H9 (cell line): ENCODE measurements around the gene FNDC3B. TPM values are rescaled to one million over a fixed set of nuclear protein-coding genes. Genes with fewer than 3 reads are reported as not detected.

Experiments used
- DNase-seq: peaks from one replicate; pipeline ENCODE4 v3.0.0-alpha.2; 2017
- H2AFZ ChIP-seq: one replicate; pipeline ENCODE4 v1.6.1; 2013; ENCODE audit warnings: mild to moderate bottlenecking, low read length, control low read depth, moderate library complexity
- H2AK5ac ChIP-seq: 2 replicates; pipeline ENCODE4 v1.6.1; 2013; ENCODE audit warnings: low read length, control low read depth, mixed read lengths; ENCODE audit not compliant: insufficient read length
- H2BK120ac ChIP-seq: one replicate; pipeline ENCODE4 v1.6.1; 2013; ENCODE audit warnings: low read depth, mild to moderate bottlenecking, low read length, control low read depth, inconsistent platforms; ENCODE audit not compliant: poor library complexity, severe bottlenecking
- H2BK12ac ChIP-seq: 2 replicates; pipeline ENCODE4 v1.6.1; 2013; ENCODE audit warnings: low read length, control low read depth, mixed read lengths, low read depth; ENCODE audit not compliant: insufficient read length
- H2BK15ac ChIP-seq: 2 replicates; pipeline ENCODE4 v1.6.1; 2013; ENCODE audit warnings: low read depth, low read length, control low read depth
- H2BK20ac ChIP-seq: one replicate; pipeline ENCODE4 v1.6.1; 2013; ENCODE audit warnings: low read depth, mild to moderate bottlenecking, low read length, control low read depth, inconsistent platforms; ENCODE audit not compliant: poor library complexity, severe bottlenecking
- H2BK5ac ChIP-seq: 2 replicates; pipeline ENCODE4 v1.6.1; 2013; ENCODE audit warnings: low read length, control low read depth, mixed read lengths; ENCODE audit not compliant: insufficient read length
- H3K14ac ChIP-seq: 2 replicates; pipeline ENCODE4 v1.6.1; 2013; ENCODE audit warnings: low read length, control low read depth; ENCODE audit not compliant: insufficient read depth
- H3K18ac ChIP-seq: 2 replicates; pipeline ENCODE4 v1.6.1; 2013; ENCODE audit warnings: low read depth, mild to moderate bottlenecking, mixed read lengths, low read length, control low read depth; ENCODE audit not compliant: insufficient read length
- H3K23ac ChIP-seq: 2 replicates; pipeline ENCODE4 v1.6.1; 2013; ENCODE audit warnings: low read length, control low read depth, mixed read lengths, low read depth; ENCODE audit not compliant: insufficient read length
- H3K23me2 ChIP-seq: 2 replicates; pipeline ENCODE4 v1.6.1; 2013; ENCODE audit warnings: low read depth, mild to moderate bottlenecking, mixed read lengths, low read length, control low read depth; ENCODE audit not compliant: insufficient read length, poor library complexity, severe bottlenecking
- H3K27ac ChIP-seq: 2 replicates; pipeline ENCODE4 v1.5.1; 2013; ENCODE audit warnings: low read length, control low read depth, mixed read lengths, low read depth; ENCODE audit not compliant: insufficient read length
- H3K27me3 ChIP-seq: 2 replicates; pipeline ENCODE4 v1.6.1; 2013; ENCODE audit warnings: low read length, control low read depth, inconsistent platforms; ENCODE audit not compliant: insufficient read depth
- H3K4ac ChIP-seq: 2 replicates; pipeline ENCODE4 v1.6.1; 2013; ENCODE audit warnings: low read depth, mild to moderate bottlenecking, control low read depth, inconsistent platforms, low read length, moderate library complexity
- H3K4me1 ChIP-seq: 2 replicates; pipeline ENCODE4 v1.6.1; 2013; ENCODE audit warnings: low read length, control low read depth, inconsistent platforms; ENCODE audit not compliant: insufficient read depth
- H3K4me2 ChIP-seq: 2 replicates; pipeline ENCODE4 v1.6.1; 2013; ENCODE audit warnings: low read length, control low read depth, mixed read lengths; ENCODE audit not compliant: insufficient read length, insufficient read depth
- H3K56ac ChIP-seq: 2 replicates; pipeline ENCODE4 v1.6.1; 2013; ENCODE audit warnings: low read depth, mild to moderate bottlenecking, mixed read lengths, low read length, control low read depth; ENCODE audit not compliant: insufficient read length
- H3K79me1 ChIP-seq: 2 replicates; pipeline ENCODE4 v1.6.1; 2013; ENCODE audit warnings: low read depth, mild to moderate bottlenecking, moderate library complexity, low read length, control low read depth, inconsistent platforms; ENCODE audit not compliant: insufficient read depth, poor library complexity, severe bottlenecking
- H3K79me2 ChIP-seq: 2 replicates; pipeline ENCODE4 v1.6.1; 2013; ENCODE audit warnings: low read length, control low read depth, inconsistent platforms; ENCODE audit not compliant: insufficient read depth
- H3K9ac ChIP-seq: 2 replicates; pipeline ENCODE4 v1.6.1; 2013; ENCODE audit warnings: low read length, control low read depth, mixed read lengths; ENCODE audit not compliant: insufficient read length; ENCODE audit errors: extremely low read depth
- H3K9me3 ChIP-seq: one replicate; pipeline ENCODE4 v1.6.1; 2013; ENCODE audit warnings: low read depth, low read length, inconsistent platforms; ENCODE audit not compliant: control insufficient read depth
- H3T11ph ChIP-seq: one replicate; pipeline ENCODE4 v1.6.1; 2013; ENCODE audit warnings: mild to moderate bottlenecking, low read length, control low read depth, inconsistent platforms
- H4K20me1 ChIP-seq: one replicate; pipeline ENCODE4 v1.6.1; 2013; ENCODE audit not compliant: control insufficient read depth, insufficient read length, insufficient read depth
- H4K5ac ChIP-seq: 2 replicates; pipeline ENCODE4 v1.6.1; 2013; ENCODE audit warnings: low read depth, mild to moderate bottlenecking, mixed read lengths, low read length, control low read depth; ENCODE audit not compliant: insufficient read length
- H4K8ac ChIP-seq: replicated peaks from 2 replicates; pipeline ENCODE4 v1.6.1; 2013; ENCODE audit warnings: low read length, control low read depth, mixed read lengths, low read depth; ENCODE audit not compliant: insufficient read length
- H4K91ac ChIP-seq: 2 replicates; pipeline ENCODE4 v1.6.1; 2013; ENCODE audit warnings: low read depth, mild to moderate bottlenecking, moderate library complexity, mixed read lengths, low read length, control low read depth; ENCODE audit not compliant: insufficient read length
- H3K27ac Mint-ChIP-seq, 3 experiments: 2 replicates in 2 of 3; 3 replicates in 1 of 3; pipeline ENCODE4 v1.8.0; 2020 to 2021; ENCODE audit warnings: mixed read lengths in 3 of 3, mild to moderate bottlenecking in 1 of 3, moderate library complexity in 1 of 3
- H3K27me3 Mint-ChIP-seq: 2 replicates; pipeline ENCODE4 v1.8.0; 2021; ENCODE audit warnings: low read depth, mild to moderate bottlenecking, moderate library complexity, mixed read lengths
- H3K36me3 Mint-ChIP-seq, 3 experiments: 2 replicates in 2 of 3; 3 replicates in 1 of 3; pipeline ENCODE4 v1.8.0; 2020 to 2021; ENCODE audit warnings: low read depth in 3 of 3, mixed read lengths in 3 of 3; ENCODE audit not compliant: insufficient read depth in 1 of 3
- H3K4me1 Mint-ChIP-seq, 2 experiments: 2 replicates each; pipeline ENCODE4 v1.8.0; 2020; ENCODE audit warnings: mixed read lengths in 2 of 2
- H3K4me3 Mint-ChIP-seq, 2 experiments: 2 replicates in 1 of 2; 3 replicates in 1 of 2; pipeline ENCODE4 v1.8.0; 2020 to 2021; ENCODE audit warnings: mild to moderate bottlenecking in 2 of 2, mixed read lengths in 2 of 2, moderate library complexity in 1 of 2
- H3K9me3 Mint-ChIP-seq, 2 experiments: 2 replicates in 1 of 2; 3 replicates in 1 of 2; pipeline ENCODE4 v1.8.0; 2020; ENCODE audit warnings: mild to moderate bottlenecking in 2 of 2, mixed read lengths in 2 of 2, moderate library complexity in 1 of 2
- WGBS: extraction: QIAGEN DNeasy Blood & Tissue Kit; methylation state at CpG from one replicate; pipeline ENCODE4 v1.1.7; 2013; ENCODE audit warnings: missing lambda C conversion rate, low lambda C conversion rate, mixed read lengths; ENCODE audit not compliant: insufficient read length; ENCODE audit errors: extremely low coverage; 5-methylcytosine and 5-hydroxymethylcytosine counted together
- total RNA-seq: library from RNA; stranded (reverse); gene quantifications from 2 replicates; pipeline ENCODE4 v1.2.1, GENCODE V29; 2021
- TF ChIP-seq, protein P1 (sequence below): fragments of 200-600 bp; sonication (generic); conservative IDR thresholded peaks from 3 replicates; pipeline ENCODE4 v1.8.0; 2021; ENCODE audit warnings: antibody characterized with exemption, mild to moderate bottlenecking

Gene FNDC3B
- total RNA-seq, 1 experiment from 2014 or later = 43.8 TPM

GRCh38 chr3:172201870-172202236 lies 162.5 kb downstream of the FNDC3B start:
- H3K27me3 Mint-ChIP-seq = no peaks in the 10 kb centered on the region
- Histone ChIP-seq H3K14ac (no peak overlapping the region), H3T11ph (no peak overlapping the region), H3K18ac (no peak overlapping the region), H2AK5ac (no peak overlapping the region), H3K27ac (no peak overlapping the region), H3K23ac (no peak overlapping the region), H3K27me3 (no peaks in the 10 kb centered on the region), H3K4me2 (no peak overlapping the region), H3K23me2 (no peaks in the 10 kb centered on the region), H3K4ac (no peak overlapping the region), H3K4me1 (peaks cover 15% of the 10 kb centered on the region), H2BK15ac (no peak overlapping the region), H3K9me3 (no peaks in the 10 kb centered on the region), H4K5ac (no peak overlapping the region), H3K79me2 (peaks cover 13% of the 10 kb centered on the region), H2BK5ac (no peak overlapping the region), H4K20me1 (no peaks in the 10 kb centered on the region), H2BK120ac (peak overlapping the region; percentile 36), H4K91ac (no peak overlapping the region), H3K79me1 (peaks cover 9% of the 10 kb centered on the region), H2AFZ (no peak overlapping the region), H3K9ac (no peak overlapping the region), H2BK20ac (no peak overlapping the region), H4K8ac (no peak overlapping the region), H2BK12ac (no peak overlapping the region), H3K56ac (no peak overlapping the region)
- H3K4me3 Mint-ChIP-seq = no peak overlapping the region
- H3K27ac Mint-ChIP-seq = peak overlapping the region; percentile 11 to 51 (median 19); a peak in 2 of 7 replicates
- H3K9me3 Mint-ChIP-seq = peaks cover 12 to 13% of the 10 kb centered on the region in 2 experiments
- no CpG with 5 or more reads among the region's 3 CpGs for WGBS
- no peak for DNase-seq
- peaks cover 17 to 26% (median 24%) of the 10 kb centered on the region in 3 experiments for H3K36me3 Mint-ChIP-seq
- H3K4me1 Mint-ChIP-seq = peaks cover 27 to 32% of the 10 kb centered on the region in 2 experiments
- TF ChIP-seq, protein P1, sequence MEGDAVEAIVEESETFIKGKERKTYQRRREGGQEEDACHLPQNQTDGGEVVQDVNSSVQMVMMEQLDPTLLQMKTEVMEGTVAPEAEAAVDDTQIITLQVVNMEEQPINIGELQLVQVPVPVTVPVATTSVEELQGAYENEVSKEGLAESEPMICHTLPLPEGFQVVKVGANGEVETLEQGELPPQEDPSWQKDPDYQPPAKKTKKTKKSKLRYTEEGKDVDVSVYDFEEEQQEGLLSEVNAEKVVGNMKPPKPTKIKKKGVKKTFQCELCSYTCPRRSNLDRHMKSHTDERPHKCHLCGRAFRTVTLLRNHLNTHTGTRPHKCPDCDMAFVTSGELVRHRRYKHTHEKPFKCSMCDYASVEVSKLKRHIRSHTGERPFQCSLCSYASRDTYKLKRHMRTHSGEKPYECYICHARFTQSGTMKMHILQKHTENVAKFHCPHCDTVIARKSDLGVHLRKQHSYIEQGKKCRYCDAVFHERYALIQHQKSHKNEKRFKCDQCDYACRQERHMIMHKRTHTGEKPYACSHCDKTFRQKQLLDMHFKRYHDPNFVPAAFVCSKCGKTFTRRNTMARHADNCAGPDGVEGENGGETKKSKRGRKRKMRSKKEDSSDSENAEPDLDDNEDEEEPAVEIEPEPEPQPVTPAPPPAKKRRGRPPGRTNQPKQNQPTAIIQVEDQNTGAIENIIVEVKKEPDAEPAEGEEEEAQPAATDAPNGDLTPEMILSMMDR = no peak
